Urothelium cell line (cell line): ENCODE measurements around the gene C2orf92.

Experiments
- DNase-seq: peaks from one replicate; pipeline ENCODE4 v3.0.0; 2011; ENCODE audit warnings: low spot score, mixed read lengths
- FAIRE-seq: peaks from 2 replicates; lab custom pipeline; 2011; peaks lifted over from hg19 to GRCh38; lab: Jason Lieb, UNC

C2orf92 gene

GRCh38 chr2:97712693-97713295 lies 43.3 kb downstream of the C2orf92 start:
- FAIRE-seq, result no peak

DNA sequence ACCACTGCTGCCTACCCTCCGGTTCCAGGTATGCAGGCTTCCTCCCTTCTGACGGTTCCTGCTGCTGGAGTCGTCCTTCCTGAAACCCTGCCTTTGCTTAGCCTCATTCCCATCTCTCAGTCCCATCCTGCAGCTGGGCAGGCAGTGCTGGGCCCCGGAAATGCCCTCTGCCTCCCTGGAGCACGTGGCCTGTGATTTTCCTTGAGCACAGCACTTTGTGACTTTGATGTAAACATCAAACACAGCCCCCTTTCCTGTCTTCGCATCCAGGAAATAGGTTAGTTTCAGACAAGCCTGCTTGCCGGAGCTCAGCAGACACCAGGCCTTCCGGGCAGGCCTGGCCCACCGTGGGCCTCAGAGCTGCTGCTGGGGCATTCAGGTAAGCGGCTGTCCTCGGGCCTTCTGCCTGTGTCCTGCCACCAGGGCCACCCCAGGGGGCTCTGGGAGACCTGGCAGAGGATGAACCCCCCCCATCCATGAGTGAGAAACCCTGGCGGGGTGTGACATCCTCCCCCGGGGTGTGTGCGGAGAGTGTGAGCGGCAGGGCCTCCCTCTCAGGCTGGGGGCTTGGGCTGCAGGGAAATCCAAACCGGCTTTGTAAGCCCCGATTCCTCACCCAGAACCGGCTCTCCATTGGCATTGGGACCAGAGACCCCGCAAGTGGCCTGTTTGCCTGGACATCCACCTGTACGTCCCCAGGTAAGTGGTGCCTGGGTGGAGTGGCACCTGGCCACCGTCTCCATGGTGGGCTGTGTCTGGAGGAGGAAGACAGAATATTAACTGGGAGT lies 44.0 kb downstream of the C2orf92 start, which contains the start of gene ZAP70:
ZAP70 (plus strand) TSS at position 281 of the 788 bp plus-strand sequence. CDS start 10,461 bp downstream, outside the sequence.
- FAIRE-seq, result no peak
- no peak for DNase-seq

More at GRCh38 chr2:97712693-97713295, 43.3 kb downstream of the C2orf92 start:
- DNase-seq, result no peak

- FAIRE-seq, result peak; percentile 62
Measured at GRCh38 chr2:97714084-97714949, 44.8 kb downstream of the C2orf92 start.

DNA sequence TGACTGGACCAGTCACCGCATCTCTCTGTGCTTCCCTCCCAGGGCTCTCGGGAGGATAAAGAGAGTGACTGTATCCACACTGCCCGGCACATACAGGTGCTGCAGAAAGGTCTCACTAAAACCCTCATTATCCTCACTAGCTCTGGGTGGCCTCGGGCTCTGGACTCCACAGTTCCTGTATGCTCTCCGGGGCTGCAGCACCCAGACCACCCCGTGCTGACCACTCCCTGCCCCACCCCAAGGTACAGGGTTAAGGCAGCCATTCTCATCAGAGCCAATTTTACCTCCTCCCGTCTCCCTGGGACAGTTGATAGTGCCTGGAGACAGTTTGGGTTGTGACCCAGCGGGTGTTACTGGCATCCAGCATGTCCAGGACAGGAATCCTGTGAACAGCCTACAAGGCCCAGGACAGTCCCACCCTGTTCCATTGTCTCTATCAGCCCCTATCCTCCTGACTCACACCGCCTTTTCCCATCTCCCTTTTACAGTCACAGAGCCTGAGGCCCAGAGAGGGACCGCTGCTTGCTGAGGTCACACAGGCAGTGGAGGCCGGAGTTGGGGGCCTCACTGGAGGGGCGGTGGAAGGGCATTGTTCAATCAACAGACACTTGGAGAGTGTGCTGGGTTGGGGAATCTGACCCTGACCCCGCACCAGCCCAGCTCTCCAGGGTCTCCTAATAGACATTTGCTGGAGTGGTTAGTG lies 45.6 kb downstream of the C2orf92 start:
- no peak for DNase-seq
- no peak for FAIRE-seq

More at GRCh38 chr2:97714084-97714949, 44.8 kb downstream of the C2orf92 start:
- no peak for DNase-seq

- DNase-seq, result no peak
- peak; percentile 56 for FAIRE-seq
Measured at GRCh38 chr2:97715951-97716694, 46.6 kb downstream of the C2orf92 start.

DNA sequence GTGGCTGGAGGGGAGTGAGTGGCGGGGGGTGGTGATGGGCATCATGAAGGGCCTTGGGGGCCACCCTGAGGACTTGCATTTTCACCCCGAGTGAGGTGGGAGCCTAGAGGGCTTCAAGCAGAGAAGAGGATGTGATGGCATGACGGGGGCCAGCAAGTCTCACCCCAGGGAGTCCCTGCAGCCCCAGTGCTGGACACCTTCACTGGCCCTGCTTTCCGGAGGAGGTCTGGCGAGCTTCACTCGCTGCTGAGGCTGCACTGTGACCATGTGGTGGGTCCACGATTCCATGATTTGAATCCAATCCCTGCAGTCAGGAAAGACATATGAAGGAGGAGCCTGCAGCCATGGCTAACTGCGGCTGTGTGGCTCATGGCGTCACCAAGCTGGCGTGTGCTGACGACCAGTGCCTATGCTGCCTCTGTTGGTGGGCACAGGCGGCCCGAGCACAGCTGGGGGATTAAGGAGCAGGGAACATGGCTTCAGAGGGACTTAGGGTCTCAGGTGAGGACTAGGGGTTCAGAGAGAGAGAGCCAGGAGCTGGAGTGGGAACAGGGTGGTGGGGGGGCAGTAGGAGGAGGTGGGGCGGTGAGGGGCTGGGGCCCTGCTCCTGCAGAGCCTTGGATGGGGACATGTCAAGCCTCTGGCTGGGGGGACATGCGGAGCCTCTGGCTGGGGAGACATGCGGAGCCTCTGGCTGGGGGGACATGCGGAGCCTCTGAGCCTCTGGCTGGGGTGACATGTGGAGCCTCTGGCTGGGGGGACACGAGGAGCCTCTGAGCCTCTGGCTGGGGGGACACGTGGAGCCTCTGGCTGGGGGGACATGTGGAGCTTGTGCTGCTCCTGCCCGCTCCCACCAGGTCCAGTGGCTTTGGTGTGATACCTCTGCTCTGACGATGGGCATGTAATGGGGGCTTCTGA lies 47.4 kb downstream of the C2orf92 start:
- DNase-seq (no peak), FAIRE-seq (peak; percentile 13)

DNA sequence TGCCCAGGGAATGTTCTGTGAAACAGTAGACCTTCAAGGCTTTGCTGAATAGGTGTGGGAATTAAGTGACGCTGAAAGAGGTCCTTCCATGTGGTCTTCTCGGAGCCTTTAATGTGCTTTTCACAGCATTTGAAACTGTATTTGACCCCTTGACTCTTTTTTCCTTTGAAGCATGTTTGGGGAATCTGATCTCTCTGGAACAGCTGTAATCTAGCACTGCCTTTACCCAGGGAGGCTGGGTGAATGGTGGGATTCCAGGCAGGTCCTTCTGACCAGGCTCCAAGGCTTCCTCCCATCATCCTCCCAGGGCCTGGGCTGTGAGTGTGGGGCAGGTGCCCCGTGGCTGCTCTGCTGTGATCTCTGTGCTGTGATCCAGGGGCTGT lies 48.1 kb downstream of the C2orf92 start:
- DNase-seq, result no peak
- no peak for FAIRE-seq

DNA sequence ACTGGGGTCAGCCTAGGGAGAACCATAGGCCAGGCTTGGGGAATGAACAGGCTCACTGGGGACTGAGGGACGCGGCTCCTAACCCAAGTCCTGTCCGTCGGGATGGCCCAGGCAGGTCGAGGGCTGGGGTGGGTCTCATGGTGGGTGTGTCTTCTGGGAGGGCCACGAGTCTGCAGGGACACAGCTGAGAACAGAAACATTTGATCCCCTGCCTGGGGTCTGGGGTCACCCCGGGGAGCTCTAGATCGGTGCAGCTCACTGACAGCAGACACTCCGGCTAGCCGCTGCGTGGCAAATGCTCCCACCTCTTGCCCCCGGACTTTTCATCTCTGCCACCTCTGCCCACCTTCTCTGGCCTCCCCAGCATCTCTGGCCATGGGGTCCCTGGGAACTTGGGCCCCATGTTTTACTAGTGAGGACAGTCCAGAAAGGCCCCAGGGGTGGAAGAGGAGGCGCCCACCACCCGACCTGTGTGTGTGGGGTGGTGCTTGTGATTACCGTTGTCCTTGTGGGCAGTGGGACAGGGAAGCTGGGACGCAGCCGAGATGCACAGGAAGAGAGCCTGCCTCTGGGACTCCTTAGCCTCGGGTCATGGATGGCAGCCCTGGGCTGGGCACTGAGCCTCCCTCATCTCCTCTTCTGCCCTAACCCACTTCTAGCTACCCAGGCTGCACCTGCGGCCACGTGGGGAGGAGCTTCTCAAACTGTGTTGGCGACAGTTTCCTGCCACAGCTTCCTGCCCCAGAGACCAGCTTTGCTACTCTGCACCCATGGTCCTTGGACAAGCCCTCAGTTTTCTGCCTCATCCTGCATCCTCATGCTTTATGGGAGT lies 48.8 kb downstream of the C2orf92 start:
- no peak for DNase-seq
- FAIRE-seq, result no peak

DNA sequence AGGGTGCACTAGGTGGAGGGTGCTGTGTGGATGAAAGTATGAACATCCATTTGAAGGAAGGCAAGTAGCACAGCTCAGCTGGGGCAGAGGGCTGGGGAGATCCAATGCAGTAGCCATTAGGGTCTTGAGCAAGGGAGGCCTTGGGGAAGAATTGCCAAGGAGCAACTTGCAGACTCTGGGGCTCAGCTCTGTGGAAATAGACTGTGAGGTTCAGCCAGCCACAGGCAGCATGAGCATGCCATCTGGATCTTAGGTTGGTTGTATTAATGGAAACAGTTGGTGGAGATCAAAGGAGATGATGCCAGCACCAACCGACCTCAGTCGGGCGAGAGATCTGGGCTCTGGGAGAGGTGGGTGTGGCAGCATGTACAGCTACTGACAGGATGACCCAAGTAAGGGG lies 49.4 kb downstream of the C2orf92 start:
- FAIRE-seq (no peak), DNase-seq (no peak)

- FAIRE-seq, result no peak
- no peak for DNase-seq
Measured at GRCh38 chr2:97719362-97720155, 50.0 kb downstream of the C2orf92 start.

GRCh38 chr2:97720746-97721145 lies 51.2 kb downstream of the C2orf92 start:
- no peak for FAIRE-seq
- no peak for DNase-seq

DNA sequence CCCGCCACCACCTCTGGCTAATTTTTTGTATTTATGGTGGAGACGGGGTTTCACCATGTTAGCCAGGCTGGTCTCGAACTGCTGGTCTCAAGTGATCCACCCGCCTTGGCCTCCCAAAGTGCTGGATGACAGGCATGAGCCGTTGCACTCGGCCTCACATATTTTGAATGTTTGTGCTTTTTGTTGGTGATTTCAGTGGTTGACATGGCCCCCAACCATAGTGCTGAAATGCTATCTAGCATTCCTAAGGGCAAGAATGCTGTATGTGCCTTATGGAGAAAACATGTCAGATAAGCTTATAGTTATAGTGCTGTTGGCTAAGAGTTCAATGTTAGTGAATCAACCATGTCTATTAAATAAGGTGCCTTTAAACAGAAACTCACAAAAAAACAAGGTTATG lies 52.7 kb downstream of the C2orf92 start:
- FAIRE-seq, result no peak
- DNase-seq, result no peak

- no peak for FAIRE-seq
Measured at GRCh38 chr2:97723156-97724072, 53.9 kb downstream of the C2orf92 start.

DNA sequence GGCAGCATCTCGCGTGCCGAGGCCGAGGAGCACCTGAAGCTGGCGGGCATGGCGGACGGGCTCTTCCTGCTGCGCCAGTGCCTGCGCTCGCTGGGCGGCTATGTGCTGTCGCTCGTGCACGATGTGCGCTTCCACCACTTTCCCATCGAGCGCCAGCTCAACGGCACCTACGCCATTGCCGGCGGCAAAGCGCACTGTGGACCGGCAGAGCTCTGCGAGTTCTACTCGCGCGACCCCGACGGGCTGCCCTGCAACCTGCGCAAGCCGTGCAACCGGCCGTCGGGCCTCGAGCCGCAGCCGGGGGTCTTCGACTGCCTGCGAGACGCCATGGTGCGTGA lies 54.5 kb downstream of the C2orf92 start:
- no peak for FAIRE-seq

More at GRCh38 chr2:97723156-97724072, 53.9 kb downstream of the C2orf92 start:
- no peak for DNase-seq

DNA sequence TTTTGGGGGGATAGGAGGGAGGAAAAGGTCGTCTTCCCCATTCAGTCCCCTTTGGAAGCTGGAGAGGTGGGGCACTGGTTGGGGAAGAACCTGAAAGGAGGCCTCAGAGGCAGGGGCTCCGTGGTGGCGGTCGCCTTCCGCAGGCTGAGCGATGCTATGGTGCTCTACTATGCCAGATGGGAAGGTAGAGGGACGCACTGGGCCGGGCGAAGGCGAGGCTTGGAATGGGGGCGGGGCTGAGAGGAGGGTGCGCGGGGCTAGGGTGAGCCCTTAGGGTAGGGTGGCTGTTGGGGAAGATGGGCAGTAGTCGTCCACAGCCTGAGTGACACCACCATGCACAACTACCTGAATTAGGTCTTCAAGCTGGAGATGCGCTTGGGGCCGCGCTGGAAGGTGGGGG lies 55.0 kb downstream of the C2orf92 start:
- no peak for DNase-seq
- no peak for FAIRE-seq

More for the DNA sequence above, 54.5 kb downstream of the C2orf92 start:
- DNase-seq, result no peak

- FAIRE-seq (no peak), DNase-seq (no peak)
Measured at GRCh38 chr2:97724946-97725688, 55.6 kb downstream of the C2orf92 start.
